ENCODE results near the gene UNC13B. TPM values are rescaled to one million over a fixed set of nuclear protein-coding genes. Genes with fewer than 3 reads are reported as not detected.

UNC13B gene
- total RNA-seq, 4 donors from 2014 or later = 20.6 to 30.5 (median 25.3) TPM

- TF ChIP-seq, protein P1, sequence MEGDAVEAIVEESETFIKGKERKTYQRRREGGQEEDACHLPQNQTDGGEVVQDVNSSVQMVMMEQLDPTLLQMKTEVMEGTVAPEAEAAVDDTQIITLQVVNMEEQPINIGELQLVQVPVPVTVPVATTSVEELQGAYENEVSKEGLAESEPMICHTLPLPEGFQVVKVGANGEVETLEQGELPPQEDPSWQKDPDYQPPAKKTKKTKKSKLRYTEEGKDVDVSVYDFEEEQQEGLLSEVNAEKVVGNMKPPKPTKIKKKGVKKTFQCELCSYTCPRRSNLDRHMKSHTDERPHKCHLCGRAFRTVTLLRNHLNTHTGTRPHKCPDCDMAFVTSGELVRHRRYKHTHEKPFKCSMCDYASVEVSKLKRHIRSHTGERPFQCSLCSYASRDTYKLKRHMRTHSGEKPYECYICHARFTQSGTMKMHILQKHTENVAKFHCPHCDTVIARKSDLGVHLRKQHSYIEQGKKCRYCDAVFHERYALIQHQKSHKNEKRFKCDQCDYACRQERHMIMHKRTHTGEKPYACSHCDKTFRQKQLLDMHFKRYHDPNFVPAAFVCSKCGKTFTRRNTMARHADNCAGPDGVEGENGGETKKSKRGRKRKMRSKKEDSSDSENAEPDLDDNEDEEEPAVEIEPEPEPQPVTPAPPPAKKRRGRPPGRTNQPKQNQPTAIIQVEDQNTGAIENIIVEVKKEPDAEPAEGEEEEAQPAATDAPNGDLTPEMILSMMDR (IDR thresholded peaks at IDR 0.05) = no peak
- DNase-seq (ENCODE audit: low spot score) = no peak
- no peak for ATAC-seq (ENCODE audit: low FRiP score)
These were observed 176.3 kb downstream of the UNC13B start for GRCh38 chr9:35338086-35338485.

DNA sequence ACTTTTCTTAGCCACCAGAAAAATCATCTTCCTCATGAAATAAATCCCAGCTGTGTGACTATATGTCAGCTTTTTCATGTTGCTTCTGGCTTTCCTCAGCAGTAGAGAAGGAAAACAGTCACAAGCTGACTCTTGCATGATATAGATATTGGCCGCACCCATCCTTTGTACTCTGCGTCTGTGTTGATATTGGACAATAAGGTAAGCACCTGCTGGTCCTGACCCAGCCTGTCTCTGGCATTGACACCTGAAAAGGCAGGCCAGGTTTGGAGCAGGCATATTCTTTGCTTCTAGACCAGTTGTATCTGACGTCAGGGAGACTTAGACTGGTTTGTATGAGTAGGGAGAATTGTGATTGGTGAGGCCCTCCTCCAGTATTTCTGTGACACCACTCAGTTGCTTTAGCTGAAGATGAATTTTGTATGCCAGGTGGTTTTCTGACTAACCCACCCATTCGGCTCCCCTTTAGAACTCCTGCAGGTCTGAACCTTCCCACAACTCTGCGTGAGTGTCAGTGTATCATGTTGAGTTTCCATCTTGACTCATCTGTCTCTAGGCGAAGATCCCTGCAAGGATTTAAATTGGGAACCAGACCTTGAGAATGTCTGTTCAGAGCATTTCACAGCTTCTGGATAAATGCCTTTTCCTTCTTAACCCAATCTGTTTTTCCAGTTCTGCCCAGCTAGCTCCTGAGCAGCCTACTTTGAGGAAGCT, 176.9 kb downstream of the UNC13B start:
- TF ChIP-seq, protein P1 (IDR thresholded peaks at IDR 0.05) = no peak
- ATAC-seq (ENCODE audit: low FRiP score) (no peak), DNase-seq (ENCODE audit: low spot score) (no peak)

GRCh38 chr9:35340046-35340445, 178.2 kb downstream of the UNC13B start:
- ATAC-seq (ENCODE audit: low FRiP score) (no peak), DNase-seq (ENCODE audit: low spot score) (no peak)
- TF ChIP-seq, protein P1 (IDR thresholded peaks at IDR 0.05) = no peak

DNA sequence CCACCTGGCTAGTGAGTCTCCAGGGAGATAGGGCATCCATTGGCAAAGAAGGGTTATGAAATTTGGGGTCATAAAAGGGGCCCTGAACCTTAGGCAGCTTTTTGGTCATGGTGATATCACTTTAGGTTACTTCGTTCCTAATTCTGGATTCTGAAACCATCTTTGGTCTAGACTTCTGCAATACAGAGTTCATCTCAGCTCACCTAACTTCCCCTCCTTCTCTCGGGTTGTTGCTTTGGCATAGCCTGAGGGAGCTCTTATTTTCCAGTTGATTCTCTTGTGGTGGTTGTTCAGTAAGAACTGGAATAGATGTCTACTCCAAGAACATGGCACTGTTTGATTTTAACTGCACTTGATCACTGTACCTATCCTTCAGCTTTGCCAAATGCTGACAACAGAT, 179.2 kb downstream of the UNC13B start:
- ATAC-seq (ENCODE audit: low FRiP score) = no peak
- TF ChIP-seq, protein P1 (IDR thresholded peaks at IDR 0.05) = no peak

GRCh38 chr9:35341585-35341984, 179.8 kb downstream of the UNC13B start:
- TF ChIP-seq, protein P1 (IDR thresholded peaks at IDR 0.05) = no peak
- ATAC-seq (ENCODE audit: low FRiP score) (peak; percentile 89), DNase-seq (ENCODE audit: low spot score) (no peak)

More for the DNA sequence above, 179.2 kb downstream of the UNC13B start:
- no peak for DNase-seq (ENCODE audit: low spot score)

- DNase-seq (ENCODE audit: low spot score) = no peak
- TF ChIP-seq, protein P1 (IDR thresholded peaks at IDR 0.05) = no peak
- no peak for ATAC-seq (ENCODE audit: low FRiP score)
These were observed 180.6 kb downstream of the UNC13B start for GRCh38 chr9:35342221-35342958.

Data from omental fat pad (tissue), 4 donors.